COLO668 (cell line): Measurements from ENCODE around the gene GPR156.

Source experiments
- DNase-seq: peaks from one replicate; lab custom pipeline; 2025; ENCODE audit not compliant: unreplicated experiment; lab: John Stamatoyannopoulos, UW

The GPR156 gene

DNA sequence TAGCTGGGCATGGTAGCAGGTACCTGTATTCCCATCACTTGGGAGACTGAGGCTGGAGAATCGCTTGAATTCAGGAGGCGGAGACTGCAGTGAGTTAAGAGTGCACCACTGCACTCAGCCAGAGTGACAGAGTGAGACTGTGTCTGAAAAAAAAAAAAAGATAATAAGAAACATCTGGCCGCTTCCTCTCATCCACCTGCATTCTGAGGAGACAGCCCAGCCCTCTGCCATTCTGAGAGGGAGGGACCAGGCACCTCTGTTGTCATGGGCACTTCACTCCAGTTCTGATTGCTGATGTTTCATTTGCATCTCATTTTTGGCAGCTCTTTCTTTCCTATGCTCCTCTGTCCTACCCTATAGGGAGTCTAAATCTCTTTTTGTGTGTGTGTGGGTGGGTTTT, 154.4 kb downstream of the GPR156 start:
- no peak for DNase-seq

DNA sequence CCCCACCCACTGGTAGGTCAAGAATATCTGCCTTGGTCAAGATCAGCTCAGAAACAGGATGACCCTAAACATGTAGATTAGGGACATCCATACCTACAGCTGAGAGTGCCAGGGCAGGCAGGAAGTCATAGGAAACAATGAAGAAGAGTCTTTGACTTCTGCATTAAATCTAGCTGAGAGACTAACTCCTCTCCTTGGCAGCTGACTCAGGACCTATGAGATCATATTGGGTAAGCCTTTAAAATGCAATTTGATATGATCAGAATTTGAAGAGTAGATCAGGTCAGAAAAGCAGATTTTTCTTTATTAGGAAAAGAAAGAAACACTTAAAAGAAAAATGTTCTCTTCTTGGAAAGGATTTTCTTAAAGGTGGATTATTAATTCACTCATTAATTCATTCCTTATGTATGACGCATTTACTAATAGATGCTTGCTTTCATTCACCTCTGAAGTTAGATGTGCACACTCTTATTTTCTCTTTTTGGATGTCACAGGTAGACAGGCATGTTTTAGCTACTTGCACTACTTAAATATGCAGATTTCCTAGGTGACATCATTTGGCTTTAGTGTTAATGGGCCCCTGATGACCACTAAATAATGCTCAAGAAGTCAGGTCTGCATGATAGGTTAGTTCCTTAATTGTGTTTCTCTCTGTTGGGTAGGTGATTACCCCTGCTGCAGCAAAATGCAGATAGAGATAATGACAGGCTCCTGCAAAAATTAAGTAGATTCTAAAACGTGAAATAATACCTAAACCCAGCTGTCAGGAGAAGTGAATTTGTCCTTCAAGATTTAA, 155.1 kb downstream of the GPR156 start:
- DNase-seq: no peak

DNA sequence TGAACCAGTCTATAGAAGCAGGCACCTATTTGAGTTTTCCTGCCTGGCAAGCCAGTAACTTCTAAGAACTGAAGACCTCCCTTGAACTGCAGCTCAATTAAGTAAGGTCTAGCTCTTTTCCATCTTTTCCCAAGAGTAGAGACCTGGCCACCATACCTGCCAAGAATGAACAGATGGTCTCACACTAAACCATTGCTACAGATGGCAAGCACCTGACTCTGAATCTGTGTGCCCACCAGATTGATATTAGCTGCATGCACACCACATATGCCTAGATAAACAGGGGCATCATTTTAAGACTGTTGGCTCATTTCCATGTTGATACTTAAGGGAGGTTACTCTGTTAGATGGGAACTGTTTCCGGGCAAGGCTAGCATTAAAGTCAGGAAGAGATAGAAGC, 156.0 kb downstream of the GPR156 start:
- no peak for DNase-seq

DNA sequence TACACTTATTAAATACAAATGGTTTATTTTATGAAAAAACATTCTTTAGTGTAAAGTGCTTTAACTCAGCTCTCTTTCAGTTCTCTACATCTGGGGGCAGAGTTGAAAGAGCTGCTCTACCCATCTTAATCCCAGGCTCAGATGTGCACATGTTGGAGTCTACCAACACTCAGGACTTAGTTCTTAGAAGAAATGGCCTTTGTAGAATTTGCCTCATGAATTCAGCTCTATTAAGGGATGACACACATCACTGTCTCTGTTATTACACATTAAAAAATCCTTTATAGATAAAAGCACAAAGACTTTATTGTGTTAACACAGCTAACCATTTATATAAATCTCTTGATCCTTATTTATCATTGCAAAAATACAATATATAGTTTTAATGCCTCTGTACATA, 159.0 kb downstream of the GPR156 start:
- DNase-seq: no peak

DNA sequence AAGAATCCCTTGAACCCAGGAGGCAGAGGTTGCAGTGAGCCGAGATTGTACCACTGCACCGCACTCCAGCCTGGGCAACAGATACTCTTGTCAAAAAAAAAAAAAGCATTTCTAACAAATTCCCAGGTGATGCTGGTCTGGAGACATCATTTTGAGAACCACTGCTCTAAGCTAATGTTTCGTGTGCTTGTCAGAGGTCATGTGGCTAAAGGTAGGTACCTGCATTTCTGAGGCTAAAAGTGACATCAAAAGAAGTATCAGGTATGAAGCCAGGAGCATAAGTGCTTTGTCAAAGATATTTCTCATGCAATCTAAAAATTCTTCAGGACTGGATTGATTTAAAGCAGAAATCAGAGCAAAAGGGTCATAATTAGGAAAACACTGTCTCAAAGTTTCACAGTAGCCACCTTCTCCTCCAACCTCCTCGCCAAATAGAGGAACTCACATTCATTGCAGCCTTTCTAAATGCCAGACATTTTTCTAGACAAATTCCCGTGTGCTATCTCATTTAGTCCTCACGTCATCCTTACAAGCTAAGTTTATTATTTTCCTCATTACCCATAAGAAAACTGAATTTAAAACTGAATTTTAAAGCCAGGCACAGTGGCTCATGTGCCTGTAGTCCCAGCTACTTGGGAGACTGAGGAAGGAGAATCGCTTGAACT, 165.0 kb downstream of the GPR156 start:
- no peak for DNase-seq
